HEK293 (cell line): ENCODE data around the gene PCF11.

Source experiments
- CTCF ChIA-PET: fragments of 350-600 bp; formaldehyde crosslinking; extraction: SDS; loops from one replicate; lab custom pipeline; 2021; ENCODE audit warnings: antibody characterized with exemption; lab: Yijun Ruan, JAX
- POLR2A ChIA-PET: fragments of 300-600 bp; formaldehyde crosslinking; extraction: SDS; loops from one replicate; lab custom pipeline; 2020; ENCODE audit warnings: antibody characterized with exemption, inconsistent platforms; lab: Yijun Ruan, JAX
- H3K27ac ChIP-seq: fragments of 200-500 bp; sonication (Bioruptor generic); 2 replicates; pipeline ENCODE4 v1.5.1; 2014; ENCODE audit warnings: low read depth, low read length, control low read depth, inconsistent platforms; ENCODE audit errors: extremely low read depth
- H3K36me3 ChIP-seq, 2 experiments: fragments of 200-500 bp in 1 of 2; sonication (Bioruptor generic) in 1 of 2; 1 replicate in 1 of 2; 2 replicates in 1 of 2; pipeline ENCODE4 v1.5.1; 2014 to 2017; ENCODE audit warnings: inconsistent platforms in 2 of 2, low read length in 2 of 2; ENCODE audit not compliant: control insufficient read depth in 2 of 2, insufficient read depth in 1 of 2
- H3K4me1 ChIP-seq: fragments of 200-500 bp; sonication (Bioruptor generic); 2 replicates; pipeline ENCODE4 v1.5.1; 2014; ENCODE audit warnings: mild to moderate bottlenecking, low read length, inconsistent platforms; ENCODE audit not compliant: control insufficient read depth, insufficient read depth
- H3K4me3 ChIP-seq: 2 replicates; pipeline ENCODE4 v1.5.1; 2011; ENCODE audit warnings: low read depth, mild to moderate bottlenecking, control low read depth, low read length, moderate library complexity
- H3K9me3 ChIP-seq: fragments of 200-500 bp; sonication (Bioruptor generic); 2 replicates; pipeline ENCODE4 v1.5.1; 2014; ENCODE audit warnings: low read depth, low read length, inconsistent platforms; ENCODE audit not compliant: control insufficient read depth, insufficient read depth
- MZF1 ChIP-seq: fragments of 450-650 bp; formaldehyde crosslinking; IDR thresholded peaks from 2 replicates; pipeline ENCODE4 v1.5.1; 2017; ENCODE audit warnings: missing biosample characterization, missing genetic modification characterization, borderline replicate concordance
- SP7 ChIP-seq: fragments of 450-650 bp; formaldehyde crosslinking; IDR thresholded peaks from 2 replicates; pipeline ENCODE4 v1.5.1; 2016; ENCODE audit warnings: missing biosample characterization, missing genetic modification characterization
- ZBTB10 ChIP-seq: fragments of 450-650 bp; formaldehyde crosslinking; IDR thresholded peaks from 2 replicates; pipeline ENCODE4 v1.5.1; 2016; ENCODE audit warnings: missing biosample characterization, missing genetic modification characterization
- ZBTB44 ChIP-seq: fragments of 450-650 bp; IDR thresholded peaks from 2 replicates; pipeline ENCODE4 v1.5.1; 2018; ENCODE audit warnings: missing biosample characterization, mild to moderate bottlenecking, missing genetic modification characterization
- ZNF138 ChIP-seq: fragments of 450-650 bp; formaldehyde crosslinking; IDR thresholded peaks from 2 replicates; pipeline ENCODE4 v1.5.1; 2016; ENCODE audit warnings: missing biosample characterization, missing genetic modification characterization, borderline replicate concordance
- ZNF280D ChIP-seq: fragments of 450-650 bp; formaldehyde crosslinking; IDR thresholded peaks from 2 replicates; pipeline ENCODE4 v1.5.1; 2016; ENCODE audit warnings: missing biosample characterization, missing genetic modification characterization
- ZNF335 ChIP-seq: fragments of 450-650 bp; formaldehyde crosslinking; conservative IDR thresholded peaks from 2 replicates; pipeline ENCODE4 v1.5.1; 2016; ENCODE audit warnings: missing biosample characterization, missing genetic modification characterization
- ZNF394 ChIP-seq: fragments of 450-650 bp; formaldehyde crosslinking; IDR thresholded peaks from 2 replicates; pipeline ENCODE4 v1.5.1; 2016; ENCODE audit warnings: missing biosample characterization, missing genetic modification characterization, mild to moderate bottlenecking, moderate library complexity, borderline replicate concordance
- ZNF433 ChIP-seq: fragments of 450-650 bp; formaldehyde crosslinking; IDR thresholded peaks from 2 replicates; pipeline ENCODE4 v1.5.1; 2016; ENCODE audit warnings: missing biosample characterization, missing genetic modification characterization, low read depth
- ZSCAN16 ChIP-seq: fragments of 450-650 bp; formaldehyde crosslinking; IDR thresholded peaks from 2 replicates; pipeline ENCODE4 v1.5.1; 2016; ENCODE audit warnings: missing biosample characterization, missing genetic modification characterization

The PCF11 gene

GRCh38 chr11:83223457-83223856, 66.5 kb downstream of the PCF11 start (continued):
- TF ChIP-seq ZBTB44 (tag by site-specific recombination) (no peak), ZNF433 (no peak), ZNF280D (no peak), ZNF394 (tag by site-specific recombination) (no peak)

DNA sequence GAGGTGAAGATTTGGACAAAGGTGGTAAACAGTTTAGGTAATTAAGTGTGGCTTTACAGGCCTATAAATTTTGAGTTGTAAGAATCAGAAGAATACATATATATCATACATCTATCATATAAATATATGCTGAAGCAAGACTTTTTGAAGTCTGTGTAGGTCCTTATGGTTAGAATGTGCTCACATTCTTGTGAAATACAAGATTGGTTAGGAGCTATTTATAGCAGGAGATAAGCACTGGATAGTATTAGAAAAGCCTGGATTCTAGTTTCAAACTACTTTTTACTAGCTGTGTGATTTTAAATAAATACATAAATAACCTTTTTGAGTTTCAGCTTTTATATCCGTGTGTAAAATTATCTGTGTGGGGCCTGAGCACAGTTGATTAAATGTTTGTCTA, 78.9 kb downstream of the PCF11 start:
- Histone ChIP-seq H3K36me3 (no peaks in the 10 kb centered on the region), H3K4me1 (no peaks in the 10 kb centered on the region), H3K9me3 (no peaks in the 10 kb centered on the region), H3K4me3 (no peak overlapping the region), H3K27ac (no peak overlapping the region)
- TF ChIP-seq ZBTB10 (tag by site-specific recombination) (no peak), MZF1 (tag by site-specific recombination) (no peak), SP7 (tag by site-specific recombination) (no peak), ZNF335 (no peak), ZSCAN16 (tag by site-specific recombination) (no peak), ZNF138 (no peak)
- CTCF ChIA-PET = interaction anchor here (0.7 to 4.0 kb wide), 6 partner anchors 14 to 585 kb away, joined by 3 to 21 read pairs (median 4); no protein-coding TSS in a partner anchor
- POLR2A ChIA-PET = interaction anchor here (1.1 kb wide), 2 partner anchors 79 to 335 kb away, joined by 3 read pairs; partner anchors contain the start of genes DDIAS and PCF11
